ENCODE results near the gene KMT2A.

KMT2A gene

GRCh38 chr11:118484405-118484804, 48.1 kb downstream of the KMT2A start:
- no peak for DNase-seq

GRCh38 chr11:118485273-118485672, 49.0 kb downstream of the KMT2A start:
- DNase-seq: no peak

- DNase-seq: peak in 46 of 56 donors; percentile 1 to 69 (median 34)
These were observed 52.3 kb downstream of the KMT2A start for GRCh38 chr11:118488480-118489109.

- no peak for DNase-seq
These were observed 54.7 kb downstream of the KMT2A start for GRCh38 chr11:118491041-118491440.

- DNase-seq: no peak
These were observed 61.5 kb downstream of the KMT2A start for GRCh38 chr11:118497831-118498230.

GRCh38 chr11:118503216-118503615, 66.9 kb downstream of the KMT2A start:
- no peak for DNase-seq

- no peak for DNase-seq
These were observed 75.3 kb downstream of the KMT2A start for GRCh38 chr11:118511601-118512000.

GRCh38 chr11:118514103-118514502, 77.8 kb downstream of the KMT2A start:
- DNase-seq: no peak

GRCh38 chr11:118519549-118519948, 83.3 kb downstream of the KMT2A start:
- DNase-seq: no peak

GRCh38 chr11:118521892-118522311, 85.6 kb downstream of the KMT2A start:
- no peak for DNase-seq

- peak in 1 of 56 donors; percentile 9 for DNase-seq
These were observed 86.3 kb downstream of the KMT2A start for GRCh38 chr11:118522571-118523072.

- DNase-seq: no peak
These were observed 88.1 kb downstream of the KMT2A start for GRCh38 chr11:118524356-118524755.

- DNase-seq: no peak
These were observed 88.6 kb downstream of the KMT2A start for GRCh38 chr11:118524757-118525470.

- DNase-seq: no peak
These were observed 90.4 kb downstream of the KMT2A start for GRCh38 chr11:118526688-118527087.

GRCh38 chr11:118527109-118527508, 90.8 kb downstream of the KMT2A start, which contains the start of gene TTC36:
Gene TTC36, plus strand, starts transcription at chr11:118527474. Its CDS starts 21 bp downstream, at chr11:118527495.
- no peak for DNase-seq

- no peak for DNase-seq
These were observed 92.2 kb downstream of the KMT2A start for GRCh38 chr11:118528511-118528910.

GRCh38 chr11:118529584-118530175, 93.4 kb downstream of the KMT2A start:
- DNase-seq: no peak

- DNase-seq: no peak
These were observed 93.9 kb downstream of the KMT2A start for GRCh38 chr11:118530180-118530682.

GRCh38 chr11:118530683-118531596, 94.6 kb downstream of the KMT2A start, which contains the start of gene TMEM25:
Gene TMEM25, plus strand, starts transcription at chr11:118531192. Its CDS starts 610 bp downstream, at chr11:118531802.
- DNase-seq: peak in 52 of 56 donors; percentile 22 to 86 (median 66)

GRCh38 chr11:118531597-118532084, 95.3 kb downstream of the KMT2A start:
- peak in 15 of 56 donors; percentile 22 to 76 (median 55) for DNase-seq

- DNase-seq: no peak
These were observed 95.8 kb downstream of the KMT2A start for GRCh38 chr11:118532091-118532490.

Measured in nucleus accumbens (tissue), 56 donors.